Measurements from ENCODE around the gene REV3L.

REV3L gene

DNA sequence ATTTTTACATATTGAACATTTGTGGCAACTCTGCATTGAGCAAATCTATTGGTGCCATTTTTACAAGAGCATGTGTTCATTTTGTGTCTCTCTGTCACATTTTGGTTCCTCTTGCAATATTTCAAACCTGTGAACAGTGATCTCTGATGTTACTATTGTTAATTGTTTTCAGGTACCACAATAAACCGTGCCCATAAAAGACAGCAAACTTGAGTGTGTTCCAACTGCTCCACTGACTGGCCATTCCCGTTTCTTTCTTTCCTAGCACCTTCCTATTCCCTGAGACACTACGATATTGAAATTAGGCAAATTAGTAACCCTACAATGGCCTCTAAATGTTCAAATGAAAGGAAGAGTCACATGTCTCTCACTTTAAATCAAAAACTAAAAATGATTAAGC is 79.6 kb downstream of the REV3L start:
- DNase-seq (ENCODE audit: low read depth) = no peak
- no peak overlapping the region for H3K4me3 ChIP-seq (ENCODE audit: low read length)
- TF ChIP-seq CTCF (conservative IDR thresholded peaks at IDR 0.05; ENCODE audit: low read depth, low read length) = no peak

DNA sequence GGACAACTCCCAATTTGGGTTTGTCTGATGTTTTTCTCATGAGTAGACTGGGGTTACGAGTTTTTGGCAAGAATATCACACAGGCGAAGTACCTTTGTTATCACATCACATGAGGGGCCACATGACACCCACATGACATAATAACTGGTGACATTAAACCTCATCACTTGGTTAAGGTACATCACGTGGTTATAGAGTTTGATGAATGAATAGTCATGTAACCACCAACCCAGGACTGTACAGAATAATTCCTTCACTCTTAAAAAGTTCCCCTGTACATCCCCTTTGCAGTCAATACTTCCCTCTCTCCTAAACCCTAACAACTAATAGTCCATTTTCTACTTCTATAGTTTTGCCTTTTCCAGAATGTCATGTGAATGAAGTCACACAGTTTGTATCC is 83.4 kb downstream of the REV3L start:
- no peak for DNase-seq (ENCODE audit: low read depth)
- H3K4me3 ChIP-seq (ENCODE audit: low read length) = no peak overlapping the region
- no peak for TF ChIP-seq CTCF (conservative IDR thresholded peaks at IDR 0.05; ENCODE audit: low read depth, low read length)

DNA sequence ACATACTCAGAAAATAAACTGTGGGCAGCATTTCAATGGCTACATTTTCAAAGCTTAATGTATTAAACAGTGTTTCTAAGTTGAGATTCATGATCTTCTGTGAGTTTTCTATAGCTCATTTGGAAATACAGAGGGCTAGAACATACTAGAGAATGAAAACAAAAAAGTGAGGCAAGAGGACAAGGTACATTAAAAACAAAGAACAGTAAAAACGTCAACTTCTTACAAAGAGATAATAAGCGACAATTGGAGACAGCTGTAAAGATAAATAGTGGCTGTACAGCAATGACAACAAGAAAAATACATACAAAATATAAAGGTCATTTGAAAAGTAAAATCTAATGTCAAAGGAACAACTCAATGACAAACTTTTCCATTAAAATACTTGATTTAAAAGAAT is 94.3 kb downstream of the REV3L start:
- no peak for DNase-seq (ENCODE audit: low read depth)
- no peak for TF ChIP-seq CTCF (conservative IDR thresholded peaks at IDR 0.05; ENCODE audit: low read depth, low read length)
- H3K4me3 ChIP-seq (ENCODE audit: low read length) = no peak overlapping the region

GRCh38 chr6:111382476-111383294 is 100.3 kb downstream of the REV3L start:
- TF ChIP-seq CTCF (conservative IDR thresholded peaks at IDR 0.05; ENCODE audit: low read depth, low read length) = no peak
- no peak for DNase-seq (ENCODE audit: low read depth)
- no peak overlapping the region for H3K4me3 ChIP-seq (ENCODE audit: low read length)

DNA sequence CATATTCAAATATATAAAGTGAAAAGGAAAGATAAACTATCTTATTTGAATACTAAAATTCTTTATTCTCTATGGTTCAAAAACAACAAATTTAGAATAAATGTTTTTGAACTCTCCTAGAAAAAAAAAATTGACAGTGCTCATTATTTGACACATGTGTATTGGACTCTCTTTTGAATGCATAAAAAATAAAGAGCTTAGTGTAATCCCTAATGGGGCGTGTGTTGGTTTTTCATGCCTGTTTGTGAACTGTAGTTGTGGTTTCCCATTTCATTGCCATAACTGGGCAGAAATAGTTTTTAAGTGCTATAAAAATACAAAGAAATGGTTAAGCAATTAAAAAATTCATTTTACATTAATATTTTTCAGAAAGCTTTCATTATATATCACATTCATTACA is 101.3 kb downstream of the REV3L start:
- H3K4me3 ChIP-seq (ENCODE audit: low read length) = no peak overlapping the region
- no peak for DNase-seq (ENCODE audit: low read depth)
- no peak for TF ChIP-seq CTCF (conservative IDR thresholded peaks at IDR 0.05; ENCODE audit: low read depth, low read length)

DNA sequence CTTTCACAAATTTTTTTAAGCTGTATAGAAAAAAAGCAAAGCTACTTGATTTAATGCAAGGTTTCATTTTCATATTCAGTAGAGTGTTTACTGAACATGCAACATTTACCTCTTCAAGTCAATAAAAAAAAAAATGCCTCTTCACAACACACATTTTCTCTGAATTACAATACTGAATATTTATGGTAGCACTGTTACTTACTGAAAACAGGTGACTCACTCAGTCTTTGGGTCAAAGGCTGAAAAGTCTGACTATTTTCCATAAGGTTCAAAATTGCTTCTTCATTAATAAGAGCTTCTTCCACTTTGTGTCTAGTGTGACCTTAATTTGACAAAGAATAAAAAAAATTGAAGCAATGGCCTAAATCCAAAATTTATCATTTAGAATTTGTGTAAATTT is 101.9 kb downstream of the REV3L start:
- H3K4me3 ChIP-seq (ENCODE audit: low read length) = no peak overlapping the region
- TF ChIP-seq CTCF (conservative IDR thresholded peaks at IDR 0.05; ENCODE audit: low read depth, low read length) = no peak
- DNase-seq (ENCODE audit: low read depth) = no peak

GRCh38 chr6:111379831-111380230 is 103.2 kb downstream of the REV3L start:
- DNase-seq (ENCODE audit: low read depth) = no peak
- H3K4me3 ChIP-seq (ENCODE audit: low read length) = no peak overlapping the region
- TF ChIP-seq CTCF (conservative IDR thresholded peaks at IDR 0.05; ENCODE audit: low read depth, low read length) = no peak
